ENCODE measurements around the gene PGF.

DNA sequence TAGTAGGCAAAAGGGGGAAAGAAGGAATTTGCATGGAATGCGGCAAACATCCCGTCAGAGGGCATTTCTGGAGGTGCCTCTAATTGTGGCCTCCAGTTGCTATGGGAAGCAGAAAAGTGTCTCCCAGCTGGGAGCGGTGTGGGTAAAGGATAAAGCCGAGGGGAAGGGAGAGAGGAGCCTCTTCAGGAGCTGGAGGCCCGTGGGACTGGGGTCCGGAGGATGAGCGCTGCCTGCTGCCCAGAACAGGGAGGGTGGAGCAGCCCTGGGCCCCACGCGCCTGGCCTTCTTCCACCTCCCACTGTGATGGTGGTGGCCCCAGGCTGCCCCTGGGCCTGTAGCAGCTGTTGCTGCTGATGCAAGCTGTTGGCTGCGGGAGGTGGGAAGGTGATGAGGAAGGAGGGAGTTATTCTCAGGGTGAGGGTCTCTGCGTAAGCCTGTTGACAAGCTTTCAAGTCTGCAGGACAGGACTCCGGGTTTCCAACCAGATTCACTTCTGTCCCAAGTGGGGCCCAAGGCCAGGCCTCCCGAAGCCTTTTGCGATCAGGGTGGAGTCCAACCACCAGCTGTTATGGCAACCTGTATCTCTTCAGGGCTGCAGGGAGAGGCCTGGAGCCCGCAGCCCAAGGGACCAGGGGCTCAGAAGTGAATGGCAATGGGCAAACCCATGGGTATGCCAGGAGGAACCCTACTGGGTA is 19.1 kb upstream of the PGF start:
- TF ChIP-seq ZNF202 (tag by site-specific recombination; IDR thresholded peaks at IDR 0.05; ENCODE audit: borderline replicate concordance), result no peak
- TF ChIP-seq ZNF311 (tag by site-specific recombination; IDR thresholded peaks at IDR 0.05; ENCODE audit: borderline replicate concordance), result no peak
- TF ChIP-seq, protein P1, sequence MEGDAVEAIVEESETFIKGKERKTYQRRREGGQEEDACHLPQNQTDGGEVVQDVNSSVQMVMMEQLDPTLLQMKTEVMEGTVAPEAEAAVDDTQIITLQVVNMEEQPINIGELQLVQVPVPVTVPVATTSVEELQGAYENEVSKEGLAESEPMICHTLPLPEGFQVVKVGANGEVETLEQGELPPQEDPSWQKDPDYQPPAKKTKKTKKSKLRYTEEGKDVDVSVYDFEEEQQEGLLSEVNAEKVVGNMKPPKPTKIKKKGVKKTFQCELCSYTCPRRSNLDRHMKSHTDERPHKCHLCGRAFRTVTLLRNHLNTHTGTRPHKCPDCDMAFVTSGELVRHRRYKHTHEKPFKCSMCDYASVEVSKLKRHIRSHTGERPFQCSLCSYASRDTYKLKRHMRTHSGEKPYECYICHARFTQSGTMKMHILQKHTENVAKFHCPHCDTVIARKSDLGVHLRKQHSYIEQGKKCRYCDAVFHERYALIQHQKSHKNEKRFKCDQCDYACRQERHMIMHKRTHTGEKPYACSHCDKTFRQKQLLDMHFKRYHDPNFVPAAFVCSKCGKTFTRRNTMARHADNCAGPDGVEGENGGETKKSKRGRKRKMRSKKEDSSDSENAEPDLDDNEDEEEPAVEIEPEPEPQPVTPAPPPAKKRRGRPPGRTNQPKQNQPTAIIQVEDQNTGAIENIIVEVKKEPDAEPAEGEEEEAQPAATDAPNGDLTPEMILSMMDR (tag by site-specific recombination; IDR thresholded peaks at IDR 0.05), result no peak
- TF ChIP-seq, protein P2, sequence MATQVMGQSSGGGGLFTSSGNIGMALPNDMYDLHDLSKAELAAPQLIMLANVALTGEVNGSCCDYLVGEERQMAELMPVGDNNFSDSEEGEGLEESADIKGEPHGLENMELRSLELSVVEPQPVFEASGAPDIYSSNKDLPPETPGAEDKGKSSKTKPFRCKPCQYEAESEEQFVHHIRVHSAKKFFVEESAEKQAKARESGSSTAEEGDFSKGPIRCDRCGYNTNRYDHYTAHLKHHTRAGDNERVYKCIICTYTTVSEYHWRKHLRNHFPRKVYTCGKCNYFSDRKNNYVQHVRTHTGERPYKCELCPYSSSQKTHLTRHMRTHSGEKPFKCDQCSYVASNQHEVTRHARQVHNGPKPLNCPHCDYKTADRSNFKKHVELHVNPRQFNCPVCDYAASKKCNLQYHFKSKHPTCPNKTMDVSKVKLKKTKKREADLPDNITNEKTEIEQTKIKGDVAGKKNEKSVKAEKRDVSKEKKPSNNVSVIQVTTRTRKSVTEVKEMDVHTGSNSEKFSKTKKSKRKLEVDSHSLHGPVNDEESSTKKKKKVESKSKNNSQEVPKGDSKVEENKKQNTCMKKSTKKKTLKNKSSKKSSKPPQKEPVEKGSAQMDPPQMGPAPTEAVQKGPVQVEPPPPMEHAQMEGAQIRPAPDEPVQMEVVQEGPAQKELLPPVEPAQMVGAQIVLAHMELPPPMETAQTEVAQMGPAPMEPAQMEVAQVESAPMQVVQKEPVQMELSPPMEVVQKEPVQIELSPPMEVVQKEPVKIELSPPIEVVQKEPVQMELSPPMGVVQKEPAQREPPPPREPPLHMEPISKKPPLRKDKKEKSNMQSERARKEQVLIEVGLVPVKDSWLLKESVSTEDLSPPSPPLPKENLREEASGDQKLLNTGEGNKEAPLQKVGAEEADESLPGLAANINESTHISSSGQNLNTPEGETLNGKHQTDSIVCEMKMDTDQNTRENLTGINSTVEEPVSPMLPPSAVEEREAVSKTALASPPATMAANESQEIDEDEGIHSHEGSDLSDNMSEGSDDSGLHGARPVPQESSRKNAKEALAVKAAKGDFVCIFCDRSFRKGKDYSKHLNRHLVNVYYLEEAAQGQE (tag by site-specific recombination; IDR thresholded peaks at IDR 0.05), result no peak
- no peak for TF ChIP-seq SP2 (tag by site-specific recombination; IDR thresholded peaks at IDR 0.05)
- TF ChIP-seq, protein P3, sequence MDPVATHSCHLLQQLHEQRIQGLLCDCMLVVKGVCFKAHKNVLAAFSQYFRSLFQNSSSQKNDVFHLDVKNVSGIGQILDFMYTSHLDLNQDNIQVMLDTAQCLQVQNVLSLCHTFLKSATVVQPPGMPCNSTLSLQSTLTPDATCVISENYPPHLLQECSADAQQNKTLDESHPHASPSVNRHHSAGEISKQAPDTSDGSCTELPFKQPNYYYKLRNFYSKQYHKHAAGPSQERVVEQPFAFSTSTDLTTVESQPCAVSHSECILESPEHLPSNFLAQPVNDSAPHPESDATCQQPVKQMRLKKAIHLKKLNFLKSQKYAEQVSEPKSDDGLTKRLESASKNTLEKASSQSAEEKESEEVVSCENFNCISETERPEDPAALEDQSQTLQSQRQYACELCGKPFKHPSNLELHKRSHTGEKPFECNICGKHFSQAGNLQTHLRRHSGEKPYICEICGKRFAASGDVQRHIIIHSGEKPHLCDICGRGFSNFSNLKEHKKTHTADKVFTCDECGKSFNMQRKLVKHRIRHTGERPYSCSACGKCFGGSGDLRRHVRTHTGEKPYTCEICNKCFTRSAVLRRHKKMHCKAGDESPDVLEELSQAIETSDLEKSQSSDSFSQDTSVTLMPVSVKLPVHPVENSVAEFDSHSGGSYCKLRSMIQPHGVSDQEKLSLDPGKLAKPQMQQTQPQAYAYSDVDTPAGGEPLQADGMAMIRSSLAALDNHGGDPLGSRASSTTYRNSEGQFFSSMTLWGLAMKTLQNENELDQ (tag by site-specific recombination; IDR thresholded peaks at IDR 0.05; ENCODE audit: low read depth), result no peak
- no peak for TF ChIP-seq HOXD13 (CRISPR knock-in tag; IDR thresholded peaks at IDR 0.05; ENCODE audit: borderline replicate concordance)
- TF ChIP-seq, protein P4, sequence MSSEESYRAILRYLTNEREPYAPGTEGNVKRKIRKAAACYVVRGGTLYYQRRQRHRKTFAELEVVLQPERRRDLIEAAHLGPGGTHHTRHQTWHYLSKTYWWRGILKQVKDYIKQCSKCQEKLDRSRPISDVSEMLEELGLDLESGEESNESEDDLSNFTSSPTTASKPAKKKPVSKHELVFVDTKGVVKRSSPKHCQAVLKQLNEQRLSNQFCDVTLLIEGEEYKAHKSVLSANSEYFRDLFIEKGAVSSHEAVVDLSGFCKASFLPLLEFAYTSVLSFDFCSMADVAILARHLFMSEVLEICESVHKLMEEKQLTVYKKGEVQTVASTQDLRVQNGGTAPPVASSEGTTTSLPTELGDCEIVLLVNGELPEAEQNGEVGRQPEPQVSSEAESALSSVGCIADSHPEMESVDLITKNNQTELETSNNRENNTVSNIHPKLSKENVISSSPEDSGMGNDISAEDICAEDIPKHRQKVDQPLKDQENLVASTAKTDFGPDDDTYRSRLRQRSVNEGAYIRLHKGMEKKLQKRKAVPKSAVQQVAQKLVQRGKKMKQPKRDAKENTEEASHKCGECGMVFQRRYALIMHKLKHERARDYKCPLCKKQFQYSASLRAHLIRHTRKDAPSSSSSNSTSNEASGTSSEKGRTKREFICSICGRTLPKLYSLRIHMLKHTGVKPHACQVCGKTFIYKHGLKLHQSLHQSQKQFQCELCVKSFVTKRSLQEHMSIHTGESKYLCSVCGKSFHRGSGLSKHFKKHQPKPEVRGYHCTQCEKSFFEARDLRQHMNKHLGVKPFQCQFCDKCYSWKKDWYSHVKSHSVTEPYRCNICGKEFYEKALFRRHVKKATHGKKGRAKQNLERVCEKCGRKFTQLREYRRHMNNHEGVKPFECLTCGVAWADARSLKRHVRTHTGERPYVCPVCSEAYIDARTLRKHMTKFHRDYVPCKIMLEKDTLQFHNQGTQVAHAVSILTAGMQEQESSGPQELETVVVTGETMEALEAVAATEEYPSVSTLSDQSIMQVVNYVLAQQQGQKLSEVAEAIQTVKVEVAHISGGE (tag by site-specific recombination; conservative IDR thresholded peaks at IDR 0.05; ENCODE audit: low read depth), result no peak
- TF ChIP-seq ZNF544 (tag by site-specific recombination; IDR thresholded peaks at IDR 0.05), result no peak
- TF ChIP-seq, protein P5, sequence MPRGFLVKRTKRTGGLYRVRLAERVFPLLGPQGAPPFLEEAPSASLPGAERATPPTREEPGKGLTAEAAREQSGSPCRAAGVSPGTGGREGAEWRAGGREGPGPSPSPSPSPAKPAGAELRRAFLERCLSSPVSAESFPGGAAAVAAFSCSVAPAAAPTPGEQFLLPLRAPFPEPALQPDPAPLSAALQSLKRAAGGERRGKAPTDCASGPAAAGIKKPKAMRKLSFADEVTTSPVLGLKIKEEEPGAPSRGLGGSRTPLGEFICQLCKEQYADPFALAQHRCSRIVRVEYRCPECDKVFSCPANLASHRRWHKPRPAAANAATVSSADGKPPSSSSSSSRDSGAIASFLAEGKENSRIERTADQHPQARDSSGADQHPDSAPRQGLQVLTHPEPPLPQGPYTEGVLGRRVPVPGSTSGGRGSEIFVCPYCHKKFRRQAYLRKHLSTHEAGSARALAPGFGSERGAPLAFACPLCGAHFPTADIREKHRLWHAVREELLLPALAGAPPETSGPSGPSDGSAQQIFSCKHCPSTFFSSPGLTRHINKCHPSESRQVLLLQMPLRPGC (tag by site-specific recombination; IDR thresholded peaks at IDR 0.05), result no peak
